Measurements from ENCODE around the gene CORIN. TPM values are rescaled to one million over a fixed set of nuclear protein-coding genes. Genes with fewer than 3 reads are reported as not detected.

The CORIN gene
- total RNA-seq, 1 donor from 2014 or later: 0.05 TPM

DNA sequence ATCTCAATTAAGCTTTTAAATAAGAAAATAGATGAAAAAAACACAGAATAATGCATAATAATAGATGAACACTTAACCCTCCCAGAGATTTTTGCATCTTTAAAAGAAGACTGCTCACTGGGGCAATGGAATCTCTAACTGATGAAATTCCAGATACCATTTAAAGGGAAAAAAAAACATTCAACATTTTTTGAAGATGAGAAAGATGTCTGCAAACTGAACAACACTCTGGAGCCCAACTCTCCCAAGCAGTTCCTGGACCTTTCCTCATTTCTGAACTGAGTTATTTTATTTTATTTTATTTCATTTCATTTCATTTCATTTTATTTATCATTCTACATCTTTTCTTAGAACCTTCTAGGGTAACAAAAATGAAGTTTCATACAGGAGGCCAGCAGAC lies 90.7 kb downstream of the CORIN start:
- TF ChIP-seq, protein P1, sequence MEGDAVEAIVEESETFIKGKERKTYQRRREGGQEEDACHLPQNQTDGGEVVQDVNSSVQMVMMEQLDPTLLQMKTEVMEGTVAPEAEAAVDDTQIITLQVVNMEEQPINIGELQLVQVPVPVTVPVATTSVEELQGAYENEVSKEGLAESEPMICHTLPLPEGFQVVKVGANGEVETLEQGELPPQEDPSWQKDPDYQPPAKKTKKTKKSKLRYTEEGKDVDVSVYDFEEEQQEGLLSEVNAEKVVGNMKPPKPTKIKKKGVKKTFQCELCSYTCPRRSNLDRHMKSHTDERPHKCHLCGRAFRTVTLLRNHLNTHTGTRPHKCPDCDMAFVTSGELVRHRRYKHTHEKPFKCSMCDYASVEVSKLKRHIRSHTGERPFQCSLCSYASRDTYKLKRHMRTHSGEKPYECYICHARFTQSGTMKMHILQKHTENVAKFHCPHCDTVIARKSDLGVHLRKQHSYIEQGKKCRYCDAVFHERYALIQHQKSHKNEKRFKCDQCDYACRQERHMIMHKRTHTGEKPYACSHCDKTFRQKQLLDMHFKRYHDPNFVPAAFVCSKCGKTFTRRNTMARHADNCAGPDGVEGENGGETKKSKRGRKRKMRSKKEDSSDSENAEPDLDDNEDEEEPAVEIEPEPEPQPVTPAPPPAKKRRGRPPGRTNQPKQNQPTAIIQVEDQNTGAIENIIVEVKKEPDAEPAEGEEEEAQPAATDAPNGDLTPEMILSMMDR (conservative IDR thresholded peaks at IDR 0.05): no peak
- Mint-ChIP-seq H3K9me3 (no peaks in the 10 kb centered on the region), H3K4me1 (no peaks in the 10 kb centered on the region), H3K27ac (ENCODE audit: unreplicated experiment) (no peak overlapping the region), H3K4me3 (no peak overlapping the region), H3K27me3 (ENCODE audit: low read depth) (no peaks in the 10 kb centered on the region), H3K36me3 (ENCODE audit: low read depth) (no peaks in the 10 kb centered on the region)
- no peak for DNase-seq (ENCODE audit: low read depth, low spot score)

DNA sequence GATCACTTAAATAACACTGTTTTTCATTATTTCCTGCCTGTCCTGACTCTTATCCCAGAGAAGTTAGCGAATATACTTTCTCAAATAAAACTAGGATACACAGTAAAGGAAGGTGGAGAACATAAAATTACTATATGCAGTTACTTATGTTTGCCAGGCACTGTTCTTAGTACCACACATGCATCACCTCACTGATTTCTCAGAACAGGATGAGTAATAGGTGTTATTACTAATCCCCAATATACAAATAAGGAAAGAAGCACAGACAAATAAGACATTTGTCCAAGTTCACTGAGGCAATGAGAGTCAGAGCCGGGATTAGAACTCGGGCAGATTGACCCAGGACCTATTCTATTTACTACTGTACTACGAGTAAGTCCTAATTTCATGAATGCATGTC lies 91.7 kb downstream of the CORIN start:
- Mint-ChIP-seq H3K27me3 (ENCODE audit: low read depth) (no peaks in the 10 kb centered on the region), H3K4me3 (no peak overlapping the region), H3K36me3 (ENCODE audit: low read depth) (no peaks in the 10 kb centered on the region), H3K9me3 (peaks cover under 1% of the 10 kb centered on the region), H3K27ac (ENCODE audit: unreplicated experiment) (no peak overlapping the region), H3K4me1 (no peaks in the 10 kb centered on the region)
- DNase-seq (ENCODE audit: low read depth, low spot score): no peak
- TF ChIP-seq, protein P1 (conservative IDR thresholded peaks at IDR 0.05): no peak

DNA sequence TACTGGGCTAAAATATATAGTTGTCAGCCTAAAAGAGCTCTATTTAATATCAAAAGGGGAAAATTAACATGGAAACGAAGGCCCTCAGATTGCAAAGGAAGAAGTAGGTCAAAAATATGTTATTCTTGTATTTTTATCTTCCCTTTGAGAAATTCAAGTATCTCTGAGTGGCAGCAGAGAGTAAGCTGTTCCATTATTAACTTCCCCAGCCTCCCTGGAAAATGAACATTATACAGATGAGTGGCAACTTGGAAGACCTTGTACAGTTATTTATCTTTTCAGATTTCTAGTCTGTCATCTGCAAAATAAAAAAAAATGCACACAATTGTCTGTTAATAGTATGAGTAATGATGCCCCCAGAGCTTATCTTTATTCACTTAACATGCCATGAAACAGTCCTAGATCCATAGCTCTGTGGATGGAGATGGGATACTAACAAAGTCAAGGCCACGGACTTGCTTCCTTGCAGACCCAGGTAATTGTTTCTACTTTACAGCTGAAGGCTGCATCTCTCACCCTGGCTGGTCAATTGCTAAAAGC lies 93.0 kb downstream of the CORIN start:
- DNase-seq (ENCODE audit: low read depth, low spot score): no peak
- no peak overlapping the region for H3K27ac Mint-ChIP-seq (ENCODE audit: unreplicated experiment)
- TF ChIP-seq, protein P1 (conservative IDR thresholded peaks at IDR 0.05): no peak
- H3K27me3 Mint-ChIP-seq (ENCODE audit: low read depth): no peaks in the 10 kb centered on the region
- H3K36me3 Mint-ChIP-seq (ENCODE audit: low read depth): no peaks in the 10 kb centered on the region
- peaks cover 3% of the 10 kb centered on the region for H3K9me3 Mint-ChIP-seq
- H3K4me1 Mint-ChIP-seq: no peaks in the 10 kb centered on the region
- no peak overlapping the region for H3K4me3 Mint-ChIP-seq

DNA sequence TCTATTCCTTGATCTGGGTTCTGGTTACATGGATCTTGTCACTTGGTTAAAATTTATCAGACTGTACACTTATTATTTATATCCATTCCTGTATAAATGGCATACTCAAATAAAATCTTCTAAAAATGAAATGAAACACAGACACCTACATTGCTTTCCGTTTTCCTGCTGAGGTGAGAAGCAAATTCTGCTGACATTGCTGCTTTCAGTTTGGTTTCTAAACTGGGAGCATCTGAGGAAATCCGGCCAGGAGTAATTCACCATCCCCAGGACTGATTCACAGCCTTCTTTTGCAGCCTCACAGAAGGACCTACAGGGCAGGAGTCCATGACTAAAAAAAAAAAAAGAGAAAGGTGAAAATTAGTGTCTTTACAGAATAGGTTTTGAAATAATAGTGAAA lies 93.6 kb downstream of the CORIN start:
- Mint-ChIP-seq H3K36me3 (ENCODE audit: low read depth) (no peaks in the 10 kb centered on the region), H3K27ac (ENCODE audit: unreplicated experiment) (no peak overlapping the region)
- TF ChIP-seq, protein P1 (conservative IDR thresholded peaks at IDR 0.05): no peak

DNA sequence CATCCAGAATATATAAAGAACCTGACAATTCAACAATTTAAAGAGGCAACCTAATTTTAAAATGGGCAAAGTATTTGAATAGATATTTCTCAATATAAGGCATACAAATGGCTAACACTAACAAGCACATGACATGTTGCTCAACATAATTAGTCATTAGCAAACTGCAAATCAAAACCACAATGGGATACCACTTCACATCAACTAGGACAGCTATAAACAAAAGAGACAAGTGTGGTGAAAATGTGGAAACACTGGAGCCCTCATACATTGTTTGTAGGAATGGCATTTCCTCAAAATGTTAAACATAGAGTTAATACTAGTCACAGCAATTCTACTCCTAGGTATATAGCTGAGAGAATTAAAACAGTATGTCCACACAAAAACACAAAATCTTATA lies 96.7 kb downstream of the CORIN start:
- TF ChIP-seq, protein P1 (conservative IDR thresholded peaks at IDR 0.05): no peak
- Mint-ChIP-seq H3K4me1 (no peaks in the 10 kb centered on the region), H3K9me3 (peaks cover 9% of the 10 kb centered on the region), H3K27me3 (ENCODE audit: low read depth) (no peaks in the 10 kb centered on the region), H3K27ac (ENCODE audit: unreplicated experiment) (no peak overlapping the region), H3K36me3 (ENCODE audit: low read depth) (no peaks in the 10 kb centered on the region), H3K4me3 (no peak overlapping the region)
- no peak for DNase-seq (ENCODE audit: low read depth, low spot score)

More for the DNA sequence above, 93.6 kb downstream of the CORIN start:
- Mint-ChIP-seq H3K4me3 (no peak overlapping the region), H3K9me3 (peaks cover 6% of the 10 kb centered on the region), H3K4me1 (no peaks in the 10 kb centered on the region), H3K27me3 (ENCODE audit: low read depth) (no peaks in the 10 kb centered on the region)
- no peak for DNase-seq (ENCODE audit: low read depth, low spot score)

Data from neural crest cell (in vitro differentiated cells).